ENCODE data around the gene CACNA1S.
A peak's percentile ranks its signal among the peaks of the same experiment; 100 is the strongest.

CACNA1S gene

GRCh38 chr1:201139756-201140155 lies 27.5 kb upstream of the CACNA1S start:
- no peak for DNase-seq

- no peak for DNase-seq
Observed at GRCh38 chr1:201139306-201139705, 27.1 kb upstream of the CACNA1S start.

DNA sequence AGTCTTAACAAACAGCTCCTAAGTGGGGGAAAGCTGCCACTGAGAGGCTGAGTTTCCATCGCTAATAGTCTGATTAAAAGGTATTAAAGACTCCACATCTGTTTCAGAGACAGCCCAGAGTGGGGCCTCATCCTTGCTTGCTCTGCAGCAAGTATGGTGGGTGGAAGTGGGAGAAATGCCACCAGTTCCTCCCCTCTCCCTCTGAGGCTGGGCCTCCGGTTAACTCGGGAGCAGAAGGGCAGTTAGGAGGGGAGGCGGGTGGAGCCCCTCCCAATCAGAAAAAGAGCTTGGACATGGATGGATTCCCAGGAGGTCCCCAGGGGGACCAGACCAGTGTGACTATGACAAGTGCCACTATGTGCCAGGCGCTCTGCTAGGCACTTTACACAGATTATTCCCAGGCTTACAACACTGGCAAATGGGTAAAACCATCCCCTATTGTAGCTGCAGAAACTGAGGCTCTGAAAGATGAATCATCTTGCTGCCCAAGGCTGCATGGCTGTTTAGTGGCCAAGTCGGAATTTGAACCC lies 26.1 kb upstream of the CACNA1S start:
- no peak for DNase-seq

DNA sequence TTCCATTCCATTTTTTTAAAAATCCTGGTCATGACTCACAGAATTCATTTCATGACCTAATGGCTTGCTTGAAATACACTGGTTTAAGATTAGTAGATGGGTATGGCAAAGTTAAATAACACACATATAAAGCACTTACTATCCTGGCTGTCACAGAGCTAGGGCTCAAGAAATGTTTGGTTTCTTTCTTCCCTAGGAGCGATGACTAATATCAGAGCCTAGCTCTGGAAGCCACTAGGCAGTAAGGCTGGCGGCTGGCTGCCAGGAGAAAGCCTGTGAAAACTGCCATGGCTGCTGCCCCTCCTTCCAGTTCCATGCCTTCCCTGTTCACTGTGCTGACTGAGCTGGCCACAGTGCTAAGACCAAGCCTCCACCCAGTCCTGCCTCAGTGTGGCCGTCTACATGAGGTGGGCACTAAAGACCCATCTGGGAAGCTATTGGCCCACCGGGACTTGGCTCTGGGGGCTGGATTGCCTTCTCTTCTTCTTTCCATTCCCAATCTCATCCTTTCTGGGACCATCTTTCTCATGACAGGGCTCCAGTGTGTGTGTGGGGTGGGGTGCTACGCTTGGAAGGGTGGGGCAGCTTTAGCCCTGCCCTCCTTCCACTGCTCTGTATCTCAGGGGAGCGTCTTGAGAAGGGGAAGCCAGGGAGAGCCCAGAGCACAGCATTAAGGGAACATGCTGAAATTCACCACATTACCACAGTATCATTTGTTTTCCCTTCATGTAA lies 25.5 kb upstream of the CACNA1S start:
- DNase-seq = no peak

GRCh38 chr1:201137024-201137392 lies 24.8 kb upstream of the CACNA1S start:
- no peak for DNase-seq

DNA sequence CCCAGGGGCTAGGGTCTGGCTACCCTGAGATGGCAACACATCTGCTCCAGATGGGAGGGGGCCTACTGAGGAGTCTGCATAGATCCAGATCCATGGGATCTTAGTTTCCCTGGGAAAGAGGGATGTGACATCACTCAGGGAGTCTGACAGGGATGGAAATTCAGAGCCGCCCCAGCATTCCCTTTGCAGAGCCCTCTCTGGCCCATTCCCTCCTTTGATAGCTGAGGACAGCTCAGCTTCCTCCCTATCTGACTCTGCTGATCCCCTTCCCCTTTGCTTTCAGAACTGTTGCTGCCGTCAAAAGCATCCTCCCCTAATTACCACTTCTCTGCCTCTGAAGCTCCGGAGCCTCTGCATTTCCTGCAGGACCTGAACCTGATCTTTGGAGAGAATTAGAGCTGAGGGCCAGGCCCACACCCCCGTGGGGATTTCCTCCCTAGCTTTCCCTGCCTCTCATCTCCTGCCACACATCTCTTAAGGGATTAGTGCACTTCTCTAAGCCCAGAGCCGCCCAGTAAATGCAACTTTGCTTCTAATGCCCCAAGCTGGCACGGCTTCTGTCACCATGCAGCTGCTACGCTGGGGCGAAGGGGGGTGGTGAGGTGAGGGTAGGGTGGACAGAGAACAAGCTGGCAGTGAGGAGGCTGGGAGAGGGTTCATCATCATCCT lies 24.3 kb upstream of the CACNA1S start:
- no peak for DNase-seq

GRCh38 chr1:201134405-201134804 lies 22.2 kb upstream of the CACNA1S start:
- DNase-seq = no peak

DNA sequence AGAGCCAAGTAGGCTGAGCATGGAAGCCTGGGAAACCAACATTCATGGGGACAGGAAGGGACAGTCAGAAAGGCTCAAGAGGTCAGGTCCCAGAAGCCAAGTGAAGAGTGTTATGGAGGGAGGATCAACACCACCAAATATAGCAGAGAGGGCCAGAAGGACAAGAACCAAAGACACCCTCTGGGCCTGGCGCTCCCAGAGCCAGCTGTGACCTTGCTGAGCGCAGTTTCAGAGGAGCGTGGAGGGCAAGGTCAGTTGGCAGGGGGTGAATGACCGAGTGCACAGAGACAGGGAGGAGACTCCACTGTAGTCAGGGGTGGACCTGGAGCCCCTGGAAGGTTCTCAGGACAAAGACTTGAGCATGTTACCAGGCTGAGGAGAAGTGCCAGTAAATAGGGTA lies 19.2 kb upstream of the CACNA1S start:
- no peak for DNase-seq

DNA sequence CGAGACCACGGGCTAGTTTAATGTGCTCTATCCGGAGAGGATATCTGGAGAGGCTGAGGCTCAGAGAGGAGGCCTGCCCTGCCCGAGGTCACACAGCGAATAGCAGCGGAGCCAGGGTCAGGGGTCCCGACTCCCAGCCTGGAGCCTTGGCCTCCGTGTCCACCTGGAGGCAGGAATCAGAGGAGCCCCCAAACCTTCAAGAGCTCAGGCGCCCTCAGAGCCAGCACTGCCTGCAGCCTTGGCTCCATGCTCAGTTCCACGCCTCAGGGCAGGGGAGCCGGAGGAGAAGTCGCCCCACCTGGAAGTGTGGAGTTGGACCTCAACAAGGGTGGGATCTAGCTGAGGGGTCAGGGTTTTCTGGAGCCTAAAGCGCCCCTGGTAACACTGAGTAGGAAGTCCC lies 16.7 kb upstream of the CACNA1S start:
- DNase-seq = no peak

GRCh38 chr1:201128476-201128875 lies 16.2 kb upstream of the CACNA1S start:
- DNase-seq = no peak

DNA sequence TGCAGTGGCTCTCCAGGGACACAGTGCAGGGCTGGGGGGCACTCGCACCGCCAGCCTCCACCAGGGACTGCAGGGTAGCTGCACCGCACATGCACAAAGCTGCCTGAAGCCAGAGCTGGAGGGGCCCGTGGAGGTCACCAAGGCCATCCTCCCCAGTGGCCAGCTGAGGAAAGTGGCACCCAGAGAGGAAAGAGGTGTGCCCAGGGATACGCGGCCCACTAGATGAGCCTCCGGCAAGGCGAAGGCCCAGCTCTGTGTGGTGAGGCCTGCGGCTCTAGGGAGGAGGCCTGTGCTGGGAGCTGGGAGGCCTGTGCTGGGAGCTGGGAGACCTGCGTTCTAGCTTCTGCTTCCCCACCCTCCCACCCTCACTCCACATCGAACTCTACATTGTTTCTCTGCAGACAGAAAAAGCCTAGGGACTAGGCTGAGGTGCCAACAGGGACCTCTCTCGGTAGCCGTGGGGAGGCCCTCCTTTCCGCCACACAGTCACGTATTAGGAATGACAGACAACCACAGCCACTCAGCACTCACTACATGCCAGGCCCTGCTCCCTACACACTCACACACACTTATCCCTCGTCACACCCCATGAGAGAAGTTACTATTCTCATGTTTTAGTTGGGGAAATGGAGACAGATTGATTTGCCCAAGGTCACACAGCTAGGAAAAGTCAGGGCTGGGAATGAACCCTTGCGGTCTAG lies 15.7 kb upstream of the CACNA1S start:
- no peak for DNase-seq

- peak; percentile 16 to 82 (median 76) for DNase-seq
Observed at GRCh38 chr1:201126832-201127754, 14.9 kb upstream of the CACNA1S start, which contains the start of gene ASCL5. Gene ASCL5, minus strand, starts transcription at chr1:201127184. Its CDS starts 11,812 bp downstream, at chr1:201115372.

- no peak for DNase-seq
Observed at GRCh38 chr1:201126463-201126831, 14.2 kb upstream of the CACNA1S start.

GRCh38 chr1:201125800-201126199 lies 13.6 kb upstream of the CACNA1S start:
- peak in 1 of 3 experiments; percentile 3 for DNase-seq

GRCh38 chr1:201125019-201125418 lies 12.8 kb upstream of the CACNA1S start:
- DNase-seq = no peak

DNA sequence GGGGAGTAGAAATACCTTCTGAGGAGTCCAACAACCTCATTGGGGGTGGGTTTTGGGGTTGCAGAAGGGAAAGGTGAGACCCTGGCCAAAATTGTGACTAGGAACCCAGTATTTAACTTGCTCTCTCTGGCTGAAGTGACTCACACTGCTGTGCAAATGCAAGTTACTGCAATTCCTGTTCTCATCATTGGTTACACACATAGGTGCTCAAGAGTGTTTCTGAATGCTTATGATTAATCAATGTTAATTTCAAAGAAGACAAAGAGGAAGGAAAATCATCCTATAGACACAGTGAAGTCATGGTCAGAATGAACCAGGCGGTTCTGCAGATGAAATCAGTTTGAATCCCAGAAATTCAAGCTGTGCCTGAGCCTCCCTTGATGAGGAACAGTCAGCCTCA lies 11.6 kb upstream of the CACNA1S start:
- no peak for DNase-seq

GRCh38 chr1:201122321-201122957 lies 10.2 kb upstream of the CACNA1S start:
- DNase-seq = no peak

DNA sequence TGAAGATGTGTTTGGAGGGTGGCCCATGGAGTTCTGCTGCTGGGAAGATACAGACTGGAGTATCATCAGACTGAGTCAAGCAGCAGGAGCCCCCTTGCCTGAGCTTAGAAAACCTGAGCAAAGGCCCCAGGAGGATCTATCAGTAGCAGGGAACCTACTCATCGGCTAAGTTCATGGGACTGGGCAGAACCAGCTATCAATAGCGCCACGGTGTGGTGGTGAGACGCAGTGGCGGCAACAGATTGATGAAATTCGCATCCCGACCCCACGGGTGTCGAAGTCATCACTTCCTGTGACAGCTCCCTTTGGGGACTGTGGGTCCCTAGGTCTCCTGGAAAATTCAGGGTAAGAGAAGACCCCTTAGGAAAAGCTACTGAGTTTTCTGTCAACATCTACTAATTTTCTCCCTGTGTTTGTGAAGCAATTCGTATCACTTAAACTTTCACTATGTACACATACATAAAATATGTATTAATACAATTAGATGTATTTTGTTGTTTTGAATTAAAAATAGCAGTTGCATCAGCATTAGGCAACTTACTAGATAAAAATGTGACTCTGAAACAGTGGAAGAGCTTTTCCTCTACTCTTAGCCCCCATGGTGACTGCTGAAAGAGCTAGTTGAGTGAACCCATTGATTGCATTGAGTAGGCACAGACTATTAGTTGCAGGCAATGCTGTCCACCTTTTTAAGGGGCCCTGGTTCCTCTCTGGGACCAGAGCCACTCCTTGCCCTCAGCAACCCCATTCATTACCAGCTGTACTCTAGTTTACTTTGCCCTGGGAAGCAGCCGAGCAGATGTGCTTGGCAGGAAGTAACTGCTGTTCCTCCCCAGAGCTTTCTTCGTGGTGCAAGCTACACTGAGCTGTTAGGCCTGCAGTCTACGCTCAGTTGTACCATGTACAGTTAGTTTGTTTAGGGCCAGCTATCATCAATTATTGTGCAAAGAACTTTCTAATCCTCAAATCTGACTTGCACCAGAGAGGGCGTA lies 7.3 kb upstream of the CACNA1S start:
- DNase-seq = peak in 1 of 3 experiments; percentile 17

GRCh38 chr1:201116091-201116490 lies 3.9 kb upstream of the CACNA1S start:
- DNase-seq = no peak

DNA sequence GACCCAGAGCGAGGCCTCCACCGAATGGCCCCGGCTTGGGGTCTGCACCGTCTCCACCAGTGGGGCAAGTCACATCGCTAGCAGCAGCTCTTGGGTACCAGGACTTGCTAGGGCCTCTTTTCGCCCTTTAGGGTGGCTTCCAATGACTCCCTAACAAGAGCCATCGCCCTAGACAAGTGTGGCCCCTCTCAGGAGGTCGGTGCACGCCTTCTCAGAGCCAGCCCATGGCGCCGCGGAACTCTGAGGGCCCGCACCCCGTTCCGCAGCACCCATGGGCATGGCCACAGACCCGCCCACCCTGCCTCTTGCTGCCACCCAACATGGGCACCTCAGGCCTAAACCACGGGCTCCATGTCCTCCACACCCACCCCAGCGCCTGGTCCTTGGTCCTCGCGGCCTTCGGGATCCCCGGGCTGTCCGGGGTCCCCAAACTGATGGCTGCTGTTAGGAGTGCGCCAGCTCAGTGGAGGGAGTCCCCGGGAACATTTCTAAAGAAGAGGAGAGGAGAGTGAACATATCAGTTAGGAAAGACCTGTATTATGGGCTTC lies 3.2 kb upstream of the CACNA1S start:
- no peak for DNase-seq
